ENCODE data around the gene TNFAIP8L1.
A peak's percentile ranks its signal among the peaks of the same experiment; 100 is the strongest.

TNFAIP8L1 gene

DNA sequence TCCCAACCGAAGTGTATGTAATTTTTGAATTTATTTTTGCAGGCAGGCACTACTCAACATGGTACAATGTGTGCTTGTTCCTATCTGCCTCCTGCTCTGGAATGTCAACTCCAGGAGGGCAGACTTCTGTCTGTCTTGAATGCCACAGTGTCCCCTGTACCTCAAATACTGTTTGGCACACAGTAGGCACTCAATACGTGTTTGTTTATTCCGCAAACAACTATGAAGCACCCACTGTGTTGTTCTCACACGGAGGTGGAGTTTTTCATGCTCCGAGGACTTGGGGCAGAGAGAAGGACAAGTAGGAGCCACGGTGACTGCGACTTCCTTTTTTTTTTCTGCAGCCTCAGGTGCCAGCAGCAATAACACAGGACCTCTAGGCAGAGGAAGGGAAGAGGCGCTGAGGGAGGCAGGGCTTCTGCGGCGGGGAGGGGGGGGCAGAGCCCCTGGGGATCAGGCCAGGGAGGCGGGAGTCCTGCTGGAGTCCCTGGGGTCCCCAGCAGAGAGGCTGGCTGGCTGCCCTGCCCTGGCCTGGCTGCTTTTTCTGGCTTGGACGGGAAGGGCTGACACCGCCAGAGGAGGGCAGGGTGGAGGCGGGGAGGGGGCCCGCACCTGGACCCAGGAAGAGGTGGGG, 29.3 kb upstream of the TNFAIP8L1 start:
- DNase-seq (ENCODE audit: low read depth in 2 of 2, low spot score in 1 of 2): no peak

DNA sequence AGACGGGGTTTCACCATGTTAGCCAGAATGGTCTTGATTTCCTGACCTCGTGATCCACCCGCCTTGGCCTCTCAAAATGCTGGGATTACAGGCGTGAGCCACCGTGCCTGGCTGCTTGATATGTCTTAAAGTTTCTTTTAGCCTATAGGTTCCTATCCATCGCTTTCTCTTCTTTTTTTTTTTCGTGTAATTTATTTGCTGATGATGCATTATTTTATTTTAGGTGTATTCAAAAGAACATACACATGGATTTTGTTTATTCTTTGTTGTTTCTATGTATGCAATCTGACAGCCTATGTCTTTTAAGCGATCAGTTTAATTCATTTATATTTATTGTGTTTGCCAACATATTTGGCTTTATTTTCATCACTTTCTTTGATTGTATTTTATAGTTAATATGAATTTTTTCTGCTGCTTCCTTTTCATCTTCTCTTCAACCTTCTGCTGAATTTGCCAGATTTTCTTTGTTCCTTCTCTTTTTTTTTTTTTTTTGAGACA, 26.0 kb upstream of the TNFAIP8L1 start:
- no peak for DNase-seq (ENCODE audit: low read depth in 2 of 2, low spot score in 1 of 2)

DNA sequence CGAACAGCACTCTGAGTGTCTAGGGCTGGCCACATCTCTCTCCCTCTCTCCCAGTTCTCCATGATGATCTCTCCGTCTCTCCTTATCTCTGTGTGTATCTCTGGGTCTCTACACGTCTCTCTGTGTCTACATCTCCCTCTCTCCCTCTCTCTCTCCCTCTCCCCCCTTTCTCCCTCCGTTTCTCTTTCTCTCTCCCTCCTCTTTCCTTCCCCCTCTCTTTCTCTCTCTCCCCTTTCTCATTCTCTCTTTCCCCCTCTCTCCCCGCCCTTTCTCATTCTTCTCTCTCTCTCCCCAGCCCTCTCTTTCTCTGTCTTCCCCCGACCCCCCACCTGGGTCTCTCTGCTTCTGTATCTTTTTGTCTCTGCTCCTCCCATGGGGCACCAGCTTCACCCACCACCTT, 21.3 kb upstream of the TNFAIP8L1 start:
- DNase-seq (ENCODE audit: low read depth in 2 of 2, low spot score in 1 of 2): no peak

DNA sequence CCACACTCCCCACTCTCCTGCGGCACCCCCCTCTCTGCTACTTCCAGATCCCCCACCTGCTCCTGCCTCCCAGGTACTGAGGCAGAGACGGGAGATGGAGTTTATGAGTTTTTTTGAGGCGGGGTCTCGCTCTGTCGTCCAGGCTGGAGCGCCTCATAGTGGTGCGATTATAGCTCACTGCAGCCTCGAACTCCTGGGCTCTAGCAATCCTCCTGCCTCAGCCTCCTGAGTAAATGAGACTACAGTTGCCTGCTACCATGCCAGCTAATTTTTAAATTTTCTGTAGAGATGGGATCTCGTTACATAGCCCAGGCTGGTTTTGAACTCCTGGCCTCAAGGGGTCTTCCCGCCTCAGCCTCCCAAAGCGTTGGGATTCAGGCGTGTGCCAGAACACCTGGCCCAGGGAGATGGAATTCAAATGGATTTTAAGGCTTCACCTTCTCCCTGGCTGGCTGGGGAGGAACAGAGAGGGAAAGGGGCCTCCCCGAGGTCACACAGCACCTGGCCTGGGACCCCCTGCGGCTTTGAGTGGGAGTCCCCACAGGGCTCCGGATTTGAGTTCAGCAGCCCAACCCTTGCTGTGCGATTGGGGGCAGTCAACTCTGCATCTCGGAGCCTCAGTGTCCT, 19.5 kb upstream of the TNFAIP8L1 start:
- DNase-seq (ENCODE audit: low read depth in 2 of 2, low spot score in 1 of 2): no peak

DNA sequence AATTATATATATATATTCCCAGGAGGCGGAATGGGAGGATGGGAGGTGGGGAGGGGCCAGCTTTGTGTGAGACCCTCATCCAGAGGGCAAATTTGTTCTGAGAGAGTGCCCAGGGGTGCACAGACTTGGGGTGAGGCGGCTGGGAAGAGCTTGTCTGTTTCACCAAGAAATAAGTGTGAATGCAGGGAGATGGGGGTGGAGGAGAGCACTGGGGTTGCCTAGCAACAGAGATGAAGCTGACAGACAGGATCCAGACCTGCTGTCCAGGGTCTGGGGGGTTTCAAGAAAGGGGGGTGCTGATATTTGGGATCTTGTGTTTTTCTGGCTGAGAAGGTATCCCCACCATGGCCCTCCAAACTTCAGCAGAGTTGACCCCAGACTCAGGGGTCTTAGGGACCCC, 18.6 kb upstream of the TNFAIP8L1 start:
- DNase-seq (ENCODE audit: low read depth in 2 of 2, low spot score in 1 of 2): no peak

DNA sequence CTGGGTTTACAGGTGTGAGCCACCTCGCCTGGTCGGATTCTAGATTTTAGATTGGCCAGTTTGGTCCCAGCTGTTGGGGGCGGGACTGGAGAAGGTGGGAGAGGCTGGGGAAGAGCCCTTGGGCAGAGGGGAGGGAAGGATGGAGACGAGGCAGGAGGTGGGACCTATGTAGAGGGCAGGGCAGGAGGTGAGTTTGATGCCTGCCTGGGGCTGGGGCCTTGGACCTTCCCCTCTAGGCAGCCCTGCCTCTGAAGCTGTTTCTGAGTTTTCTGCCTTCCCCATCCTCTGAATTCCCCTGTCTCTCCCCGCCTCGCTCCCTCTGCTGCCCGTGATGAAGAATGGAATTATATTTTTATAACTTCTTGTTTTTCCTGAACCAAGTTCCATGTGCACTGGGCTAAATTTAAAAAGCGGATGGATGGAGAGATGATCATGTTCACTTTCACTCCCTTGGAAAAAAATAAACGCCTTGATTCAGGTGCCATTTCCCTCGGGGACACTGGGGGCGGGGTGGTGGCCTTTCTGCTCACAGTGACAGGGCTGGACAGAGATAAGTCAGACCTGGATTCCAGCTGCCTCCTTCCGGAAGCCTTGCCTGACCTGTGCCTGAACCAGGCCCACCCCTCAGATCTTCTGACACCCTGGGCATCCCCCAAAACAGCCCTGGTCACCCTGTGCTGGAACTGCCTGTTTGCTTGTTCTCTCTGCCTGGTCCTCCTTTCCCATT, 16.5 kb upstream of the TNFAIP8L1 start:
- DNase-seq (ENCODE audit: low read depth in 2 of 2, low spot score in 1 of 2): no peak

DNA sequence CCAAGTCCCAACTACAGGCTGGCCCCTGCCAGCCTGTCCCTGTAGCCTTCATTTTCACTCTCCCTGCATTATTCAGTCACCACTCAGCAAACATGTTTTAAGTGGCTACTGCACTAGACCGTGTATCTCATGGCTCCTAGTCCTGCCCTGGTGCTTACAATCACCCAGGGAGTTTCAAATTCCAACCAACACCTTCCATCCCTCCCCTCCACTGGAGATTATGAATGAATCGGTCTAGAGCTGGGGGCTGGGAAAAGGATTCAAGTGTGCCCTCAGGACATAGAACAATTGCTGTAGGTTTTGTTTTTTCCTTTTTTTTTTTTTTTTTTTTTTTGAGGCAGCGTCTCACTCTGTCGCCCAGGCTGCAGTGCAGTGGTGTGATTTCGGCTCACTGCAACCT, 15.0 kb upstream of the TNFAIP8L1 start:
- no peak for DNase-seq (ENCODE audit: low read depth in 2 of 2, low spot score in 1 of 2)

DNA sequence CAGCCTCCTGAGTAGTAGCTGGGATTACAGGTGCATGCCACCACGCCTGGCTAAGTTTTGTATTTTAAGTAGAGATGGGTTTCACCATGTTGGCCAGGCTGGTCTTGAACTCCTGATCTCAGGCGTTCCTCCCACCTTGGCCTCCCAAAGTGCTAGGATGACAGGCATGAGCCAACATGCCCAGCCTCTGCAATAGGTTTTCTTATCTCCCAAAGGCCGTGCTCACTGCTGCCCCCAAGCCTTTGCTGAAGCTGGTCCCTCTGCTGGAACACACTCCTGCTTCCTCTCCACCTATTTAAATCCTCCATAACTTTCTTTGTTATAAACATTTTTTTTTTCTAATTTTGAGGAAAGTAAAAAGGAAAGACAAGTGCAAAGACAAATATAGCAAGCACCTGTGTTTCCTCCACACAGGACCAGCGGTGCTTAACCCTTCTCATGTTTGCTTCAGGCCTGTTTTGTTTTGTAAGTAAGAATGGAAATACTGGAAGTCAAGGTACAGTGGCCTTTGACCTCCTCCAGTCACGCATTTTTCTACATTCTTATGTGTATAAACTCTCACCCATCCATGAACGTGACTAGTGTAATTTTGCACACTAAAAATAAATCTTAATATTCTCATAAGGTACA, 14.5 kb upstream of the TNFAIP8L1 start:
- DNase-seq (ENCODE audit: low read depth in 2 of 2, low spot score in 1 of 2): no peak

DNA sequence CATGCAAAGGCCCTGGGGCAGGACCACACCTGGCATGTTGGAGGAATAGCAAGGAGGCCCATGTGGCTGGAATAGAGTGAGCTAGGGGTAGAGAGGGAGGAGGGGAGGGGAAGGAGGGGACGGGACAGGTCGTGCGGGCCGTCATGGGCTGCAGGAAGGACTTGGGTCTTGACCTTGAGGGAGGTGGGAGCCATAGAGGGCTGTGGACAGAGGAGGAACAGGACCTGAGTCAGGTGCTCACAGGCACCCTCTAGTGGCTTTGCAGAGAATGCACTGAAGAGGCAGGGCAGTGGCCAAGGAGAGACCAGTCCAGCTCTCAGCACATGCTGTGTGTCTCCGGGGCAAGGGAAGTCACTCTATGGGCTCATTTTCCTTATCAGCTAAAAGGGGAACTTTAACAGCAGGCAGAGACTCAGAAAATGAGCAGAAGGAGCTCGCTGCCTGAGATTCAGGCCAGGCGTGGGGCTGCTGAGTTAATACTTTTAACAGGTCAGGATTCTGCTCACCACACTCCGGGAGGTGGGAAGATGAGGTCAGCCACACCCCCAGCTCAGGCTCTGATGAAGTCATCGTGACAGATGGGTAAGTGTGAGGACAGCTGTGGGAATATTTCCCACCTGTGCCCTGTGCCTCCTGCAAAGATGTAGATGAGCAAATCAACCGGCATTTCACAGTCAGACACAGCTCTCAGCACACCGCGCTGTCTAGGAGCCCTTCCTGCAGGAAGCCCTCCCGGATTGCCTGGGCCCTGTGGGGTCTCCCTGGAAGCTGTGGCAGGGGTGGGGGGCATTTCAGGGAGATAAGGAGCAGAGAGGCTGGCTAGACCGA, 6.0 kb upstream of the TNFAIP8L1 start:
- DNase-seq (ENCODE audit: low read depth in 2 of 2, low spot score in 1 of 2): no peak

DNA sequence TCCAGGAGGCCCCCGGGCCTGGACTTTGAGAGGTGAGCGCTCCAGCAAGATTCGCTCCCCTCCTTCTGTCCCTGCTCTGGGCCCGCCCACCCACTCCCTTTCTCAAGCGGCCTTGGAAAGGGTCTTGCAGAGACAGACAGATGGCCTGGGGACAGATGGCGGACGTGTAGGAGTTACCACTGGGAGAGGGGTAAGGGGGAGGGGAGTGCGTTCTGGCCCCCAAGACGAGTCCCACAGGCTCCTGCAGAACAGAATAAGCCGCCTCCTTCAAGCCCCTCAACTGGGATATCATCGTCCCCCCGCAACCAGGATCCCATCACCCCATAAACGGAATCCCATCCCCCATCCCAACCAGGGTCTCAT, 3.6 kb upstream of the TNFAIP8L1 start:
- no peak for DNase-seq (ENCODE audit: low read depth in 2 of 2, low spot score in 1 of 2)

DNA sequence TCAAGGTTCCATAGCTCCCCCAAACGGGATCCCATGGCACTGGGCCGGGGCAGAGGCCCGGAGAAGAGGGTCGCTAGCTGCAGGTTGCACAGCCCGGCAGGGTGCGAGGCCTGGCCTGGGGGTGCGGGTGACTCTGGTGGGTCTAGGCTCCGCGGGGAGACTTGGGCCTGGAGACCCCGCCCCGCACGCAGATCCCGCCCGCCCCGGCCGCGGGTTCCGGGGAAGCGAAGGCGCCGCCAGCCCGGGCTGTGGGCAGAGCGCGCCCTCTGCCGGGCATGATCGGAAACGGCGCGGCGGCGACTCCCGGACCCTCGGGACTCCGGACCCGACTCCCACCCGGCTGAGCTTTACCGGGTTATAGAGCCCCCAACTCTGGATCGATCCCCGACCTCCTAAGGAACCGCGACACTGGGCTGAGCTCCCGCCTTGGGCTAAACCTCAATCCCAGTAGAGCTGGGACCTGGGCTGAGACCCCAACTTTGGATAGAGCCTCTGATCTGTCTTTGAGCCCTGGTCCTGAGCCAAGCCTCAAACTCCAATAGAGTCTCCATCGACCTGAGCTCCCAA, 3.1 kb upstream of the TNFAIP8L1 start:
- DNase-seq (ENCODE audit: low read depth in 2 of 2, low spot score in 1 of 2): peak; percentile 43 to 46

DNA sequence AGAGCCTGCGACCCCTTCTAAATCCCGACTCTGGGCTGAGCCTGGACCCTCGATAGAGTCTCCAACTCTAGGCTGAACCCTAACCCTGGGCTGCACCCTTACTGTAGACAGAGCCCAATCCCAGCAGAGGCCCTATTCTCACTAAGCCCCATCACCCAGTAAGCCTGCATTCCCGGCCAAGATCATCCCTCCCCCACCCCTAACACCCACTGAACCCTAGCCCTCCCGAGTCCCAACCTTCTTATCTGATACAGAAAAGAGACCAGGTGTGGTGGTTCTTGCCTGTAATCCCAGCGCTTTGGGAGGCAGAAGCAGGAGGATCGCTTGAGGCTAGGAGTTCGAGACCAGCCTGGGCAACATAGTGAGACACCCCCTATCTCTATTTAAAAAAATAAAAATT, 2.6 kb upstream of the TNFAIP8L1 start:
- no peak for DNase-seq (ENCODE audit: low read depth in 2 of 2, low spot score in 1 of 2)

DNA sequence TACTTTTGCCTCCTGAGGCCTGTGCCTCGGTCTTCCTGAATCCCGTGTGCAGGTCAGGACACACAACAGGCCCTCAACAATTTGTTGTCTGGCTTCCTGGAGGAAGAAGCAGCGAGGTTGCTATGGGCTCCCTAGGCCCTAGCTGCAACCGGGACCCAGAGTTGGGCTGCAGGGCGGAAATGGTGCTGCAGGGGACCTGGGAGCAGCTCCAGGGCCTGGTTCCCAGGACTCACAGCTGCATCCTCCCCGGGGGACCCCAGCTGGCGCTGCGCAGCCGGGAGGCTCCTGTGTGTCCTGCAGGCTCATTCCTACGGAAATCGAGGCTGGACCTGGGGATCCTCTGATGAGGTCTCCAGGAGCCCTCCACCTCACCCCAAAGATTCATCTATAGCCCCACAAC, 999 bp upstream of the TNFAIP8L1 start:
- no peak for DNase-seq (ENCODE audit: low read depth in 2 of 2, low spot score in 1 of 2)

DNA sequence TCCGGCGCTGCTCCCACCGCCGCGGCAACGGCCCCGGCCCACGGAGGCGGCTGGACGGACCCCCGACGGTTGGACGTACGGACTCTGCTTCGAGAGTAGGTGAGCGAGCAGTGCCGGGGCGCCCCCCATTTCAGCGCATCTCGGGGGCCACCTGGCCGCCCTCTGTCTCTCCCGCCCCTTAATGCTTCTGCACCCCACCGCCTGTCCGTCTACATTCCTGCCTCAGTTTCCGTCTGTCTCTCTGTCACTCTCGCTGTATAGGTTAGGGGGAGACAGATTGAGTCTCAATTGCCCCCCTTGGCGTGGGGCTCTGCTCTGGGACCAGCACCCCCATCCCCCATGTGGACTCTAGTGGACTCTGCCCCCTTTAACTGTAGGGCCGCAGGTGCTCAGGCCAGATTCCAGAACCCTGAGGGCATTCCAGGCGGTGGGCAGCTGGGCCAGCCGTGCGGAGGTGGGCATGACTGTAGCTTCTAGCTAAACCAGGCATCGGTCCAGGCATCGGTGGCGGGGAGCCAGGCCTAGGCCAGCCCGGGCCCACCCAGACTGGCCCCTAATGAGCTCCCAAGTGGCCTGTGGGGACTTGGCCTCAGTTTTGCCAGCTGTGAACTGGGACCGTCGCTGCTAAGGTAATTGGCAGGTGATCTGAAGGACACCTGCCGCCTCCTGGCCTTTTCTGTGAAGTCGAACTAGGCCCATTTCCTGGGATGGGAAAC, 373 bp downstream of the TNFAIP8L1 start:
- DNase-seq (ENCODE audit: low read depth in 2 of 2, low spot score in 1 of 2): no peak

DNA sequence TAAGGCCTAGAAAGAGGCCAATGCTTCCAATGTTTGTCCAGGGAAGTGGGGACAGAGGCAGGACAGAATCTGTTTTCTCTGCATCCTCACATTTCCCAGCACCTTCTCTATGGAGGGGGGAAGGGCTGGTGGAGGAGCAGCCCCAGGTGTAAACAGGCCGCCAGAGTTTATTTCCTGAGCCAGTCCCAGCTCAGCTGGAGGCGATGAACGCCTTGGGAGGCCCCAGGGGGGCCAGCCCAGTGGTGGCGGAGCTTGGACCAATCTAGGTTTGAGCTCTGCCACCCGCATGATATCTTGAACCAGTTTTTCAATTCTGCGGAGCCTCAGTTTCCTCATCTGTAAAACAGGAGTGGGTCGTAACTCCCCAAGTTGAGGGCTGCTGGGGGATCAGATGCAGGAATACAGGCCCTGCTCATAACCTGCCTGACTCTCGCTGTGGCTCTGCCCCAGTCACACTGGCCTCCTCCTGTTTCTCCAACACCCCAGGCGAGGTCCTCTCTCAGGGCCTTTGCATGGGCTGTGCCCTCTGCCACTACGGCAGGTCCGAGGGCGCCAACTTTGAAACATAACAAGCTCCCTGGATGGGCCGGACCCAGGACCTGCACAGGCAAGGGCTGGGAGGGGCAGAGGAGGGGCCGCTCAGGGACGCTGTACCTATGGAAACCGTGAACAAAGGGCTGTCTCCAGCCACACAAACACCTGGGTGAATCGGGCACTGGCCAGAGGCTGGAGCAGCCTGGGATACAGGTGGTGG, 1.1 kb downstream of the TNFAIP8L1 start:
- no peak for DNase-seq (ENCODE audit: low read depth in 2 of 2, low spot score in 1 of 2)

DNA sequence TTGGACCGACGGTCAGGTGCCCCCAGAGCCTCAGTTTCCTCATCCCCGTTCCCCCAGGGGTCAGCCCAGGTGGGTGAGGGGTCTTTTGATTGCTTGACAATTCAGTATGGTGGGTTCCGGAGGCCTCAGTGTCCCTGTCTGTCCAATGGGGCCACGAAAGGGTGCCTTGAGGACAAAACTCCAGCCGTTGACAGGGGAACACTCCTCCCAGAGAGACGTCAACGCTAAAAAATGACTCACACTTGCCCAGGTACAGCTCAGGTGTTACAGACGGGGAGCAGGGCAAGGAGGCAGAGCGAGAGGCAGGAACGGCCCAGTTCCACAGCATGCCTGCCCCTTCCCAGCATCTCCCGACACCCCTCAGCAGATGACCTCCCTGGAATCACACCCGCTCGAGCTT, 1.8 kb downstream of the TNFAIP8L1 start:
- DNase-seq (ENCODE audit: low read depth in 2 of 2, low spot score in 1 of 2): no peak

DNA sequence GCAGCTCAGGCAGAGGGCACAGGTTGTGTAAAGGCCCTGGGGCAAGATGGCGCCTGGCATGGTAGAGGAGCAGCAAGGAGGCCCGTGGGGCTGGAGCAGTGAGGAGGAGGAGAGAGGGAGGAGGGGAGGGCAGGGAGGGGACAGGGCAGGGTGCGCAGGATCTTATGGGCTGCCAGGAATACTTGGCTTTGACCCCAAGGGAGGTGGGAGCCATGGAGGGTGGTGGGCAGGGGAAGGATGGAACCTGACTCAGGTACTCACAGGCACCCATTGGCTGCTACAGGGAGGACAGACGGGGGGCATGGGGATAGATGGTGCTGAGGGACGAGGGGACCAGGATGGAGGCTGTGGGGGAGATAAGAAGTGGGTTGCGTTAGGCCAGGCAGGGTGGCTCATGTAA, 3.3 kb downstream of the TNFAIP8L1 start:
- no peak for DNase-seq (ENCODE audit: low read depth in 2 of 2, low spot score in 1 of 2)

DNA sequence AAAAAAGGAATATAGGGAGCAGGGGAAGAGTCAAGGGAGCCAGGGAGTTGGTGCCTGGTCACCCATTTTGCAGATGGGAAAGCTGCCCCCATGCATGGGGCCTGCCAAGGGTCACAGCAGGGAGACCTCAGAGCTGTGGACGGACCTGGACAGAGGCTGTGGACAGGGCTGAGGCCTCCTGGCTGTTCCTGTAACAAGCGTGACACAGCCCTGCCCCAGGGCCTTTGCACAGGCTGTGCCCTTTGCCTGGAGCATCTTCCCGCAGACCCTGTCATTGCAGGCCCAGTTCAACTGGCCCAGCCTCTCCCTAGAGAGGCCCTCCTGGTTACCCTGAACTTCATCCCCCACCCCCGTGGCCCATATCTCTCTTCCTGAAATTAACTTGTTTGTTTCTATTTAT, 6.4 kb downstream of the TNFAIP8L1 start:
- no peak for DNase-seq (ENCODE audit: low read depth in 2 of 2, low spot score in 1 of 2)
